ENCODE data around the gene RASSF5. TPM values are rescaled to one million over a fixed set of nuclear protein-coding genes. Genes with fewer than 3 reads are reported as not detected.

RASSF5 gene
- total and polyA plus RNA-seq, 2 of the 13 experiments (the other 11 are each of a cell fraction or from before 2014, with no cell fraction given) = 0.18 to 0.40 TPM

GRCh38 chr1:206505702-206506355 is 1.5 kb upstream of the RASSF5 start (continued):
- TF ChIP-seq PLSCR1 (CRISPR knock-in tag; IDR thresholded peaks at IDR 0.05; ENCODE audit: borderline replicate concordance) = no peak
- TF ChIP-seq ZNF790 (CRISPR knock-in tag; IDR thresholded peaks at IDR 0.05; ENCODE audit: borderline replicate concordance) = no peak

GRCh38 chr1:206506405-206507283 is 687 bp upstream of the RASSF5 start:
- Histone ChIP-seq H3K27ac (ENCODE audit: extremely low read length, insufficient read depth, low read length) (no peak overlapping the region), H3K9me3 (ENCODE audit: low read length) (no peaks in the 10 kb centered on the region), H3K4me1 (ENCODE audit: insufficient read depth, low read length) (peaks cover 52% of the 10 kb centered on the region), H3K27me3 (ENCODE audit: control insufficient read depth in 1 of 2, insufficient read depth in 2 of 2, low read length in 2 of 2) (peaks cover 0 to 13% of the 10 kb centered on the region in 2 experiments; a peak in 2 of 5 replicates), H3K4me3 (replicated peaks in 1 of 3; ENCODE audit: insufficient read depth in 1 of 3, low read depth in 2 of 3, low read length in 3 of 3) (peak overlapping the region in 1 of 3 experiments; percentile 68; a peak in 2 of 6 replicates), H2AFZ (ENCODE audit: low read length) (no peak overlapping the region), H3K9ac (ENCODE audit: insufficient read depth, low read depth, low read length) (no peak overlapping the region), H3K79me2 (ENCODE audit: insufficient read depth, low read length) (no peaks in the 10 kb centered on the region), H3K4me2 (ENCODE audit: low read depth, low read length) (peak overlapping the region; percentile 74), H3K36me3 (replicated peaks in 1 of 2; ENCODE audit: control insufficient read depth in 1 of 2, insufficient read depth in 2 of 2, low read length in 2 of 2) (no peaks in the 10 kb centered on the region), H4K20me1 (ENCODE audit: insufficient read depth, low read length) (no peaks in the 10 kb centered on the region)
- FAIRE-seq (no peak), ATAC-seq (no peak), DNase-seq (ENCODE audit: low spot score) (no peak)
- no TSS peak for BruUV-seq (replicated peaks)
- 86% methylated on average over 45 of the region's 48 CpGs for WGBS (ENCODE audit: low lambda C conversion rate)
- peak; percentile 29 for TF ChIP-seq RBM39 (IDR thresholded peaks at IDR 0.05; ENCODE audit: low read depth, low read length, poor library complexity, severe bottlenecking)
- TF ChIP-seq ZNF7 (CRISPR knock-in tag; IDR thresholded peaks at IDR 0.05) = no peak
- intact Hi-C loops (cut with micrococcal nuclease; ENCODE audit: unreplicated experiment) (loop anchor here (2.0 kb wide), 1 partner anchor 76 kb away; no protein-coding TSS in a partner anchor), in situ Hi-C loops (cut with HindIII; ENCODE audit: extremely low pct_ligation_motif_present, low pct_unique_long_range_greater_than_20kb) (loop anchor here (5.0 kb wide), 1 partner anchor 36 kb away; no protein-coding TSS in a partner anchor)
- CTCF ChIA-PET (ENCODE audit: low intra/inter-chr PET ratio, low total read pairs) = interaction anchor here (1.3 kb wide), 1 partner anchor 158 kb away, joined by 3 read pairs; no protein-coding TSS in a partner anchor
- POLR2A ChIA-PET = interaction anchor here (0.7 to 1.1 kb wide), 2 partner anchors 37 to 62 kb away, joined by 3 to 5 read pairs; partner anchors contain the start of gene IKBKE
